Stomach (tissue), 4 donors: ENCODE data around the gene DBNL.

Experiments used
- EP300 ChIP-seq: sonication (generic); formaldehyde crosslinking; IDR thresholded peaks from one replicate; pipeline ENCODE4 v1.6.1; 2017; ENCODE audit warnings: antibody characterized with exemption
- POLR2A ChIP-seq, 4 donors: fragments of 450-650 bp; IDR thresholded peaks; one replicate each; pipeline ENCODE4 v1.6.1; 2016; ENCODE audit warnings: antibody characterized with exemption in 4 of 4, control low read depth in 2 of 4, mild to moderate bottlenecking in 1 of 4, moderate library complexity in 1 of 4
- TF ChIP-seq, protein P1 (sequence below), 7 experiments: fragments of 450-650 bp in 4 of 7; fragments of 200-600 bp in 3 of 7; sonication (generic) in 3 of 7; IDR thresholded peaks; one replicate each; pipeline ENCODE4 v1.5.1; 2016 to 2019; ENCODE audit warnings: antibody characterized with exemption in 7 of 7, control low read depth in 2 of 7, mild to moderate bottlenecking in 1 of 7

DNA sequence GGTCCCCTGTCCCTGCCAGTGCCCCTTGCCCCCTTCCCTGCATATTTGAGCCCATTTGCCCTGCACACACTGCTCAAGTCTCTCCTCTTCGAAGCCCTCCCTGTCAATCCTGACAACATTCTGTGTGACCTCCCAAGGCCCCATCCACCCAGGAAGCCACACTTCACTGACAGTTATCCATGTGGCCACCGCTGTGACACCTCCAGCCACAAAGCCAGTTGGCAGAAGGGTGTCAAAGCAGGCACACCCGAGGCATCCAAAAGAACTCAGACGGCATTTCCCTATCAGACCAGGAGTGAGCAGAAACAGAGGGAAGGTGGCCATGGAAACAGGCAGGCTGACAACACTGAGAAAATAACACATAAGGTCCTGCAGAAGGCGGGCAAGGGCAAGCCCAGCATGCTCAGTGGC is 33.2 kb downstream of the DBNL start:
- TF ChIP-seq POLR2A (IDR thresholded peaks at IDR 0.05) (no peak), EP300 (no peak)
- TF ChIP-seq, protein P1, sequence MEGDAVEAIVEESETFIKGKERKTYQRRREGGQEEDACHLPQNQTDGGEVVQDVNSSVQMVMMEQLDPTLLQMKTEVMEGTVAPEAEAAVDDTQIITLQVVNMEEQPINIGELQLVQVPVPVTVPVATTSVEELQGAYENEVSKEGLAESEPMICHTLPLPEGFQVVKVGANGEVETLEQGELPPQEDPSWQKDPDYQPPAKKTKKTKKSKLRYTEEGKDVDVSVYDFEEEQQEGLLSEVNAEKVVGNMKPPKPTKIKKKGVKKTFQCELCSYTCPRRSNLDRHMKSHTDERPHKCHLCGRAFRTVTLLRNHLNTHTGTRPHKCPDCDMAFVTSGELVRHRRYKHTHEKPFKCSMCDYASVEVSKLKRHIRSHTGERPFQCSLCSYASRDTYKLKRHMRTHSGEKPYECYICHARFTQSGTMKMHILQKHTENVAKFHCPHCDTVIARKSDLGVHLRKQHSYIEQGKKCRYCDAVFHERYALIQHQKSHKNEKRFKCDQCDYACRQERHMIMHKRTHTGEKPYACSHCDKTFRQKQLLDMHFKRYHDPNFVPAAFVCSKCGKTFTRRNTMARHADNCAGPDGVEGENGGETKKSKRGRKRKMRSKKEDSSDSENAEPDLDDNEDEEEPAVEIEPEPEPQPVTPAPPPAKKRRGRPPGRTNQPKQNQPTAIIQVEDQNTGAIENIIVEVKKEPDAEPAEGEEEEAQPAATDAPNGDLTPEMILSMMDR (IDR thresholded peaks at IDR 0.05), result no peak
